ENCODE data around the gene TMEM132D.

TMEM132D gene

GRCh38 chr12:129790331-129790730 is 113.5 kb downstream of the TMEM132D start:
- no peaks in the 10 kb centered on the region for H3K27me3 ChIP-seq (ENCODE audit: control insufficient read depth in 1 of 2, insufficient read depth in 2 of 2, low read length in 2 of 2)
- H3K36me3 ChIP-seq (ENCODE audit: control insufficient read depth in 1 of 2, insufficient read depth in 2 of 2, low read length in 2 of 2): no peaks in the 10 kb centered on the region
- no peaks in the 10 kb centered on the region for H3K9me3 ChIP-seq (ENCODE audit: control insufficient read depth in 1 of 2, low read length in 2 of 2)
- H3K9ac ChIP-seq (ENCODE audit: low read depth in 1 of 2, low read length in 2 of 2): no peak overlapping the region
- H3K4me3 ChIP-seq (ENCODE audit: low read depth in 1 of 2, low read length in 2 of 2): no peak overlapping the region
- H3K27ac ChIP-seq (ENCODE audit: low read depth, low read length): no peak overlapping the region
- H3K4me1 ChIP-seq (ENCODE audit: control insufficient read depth in 1 of 2, insufficient read depth in 2 of 2, low read length in 2 of 2): no peaks in the 10 kb centered on the region

- no peak overlapping the region for H3K27ac ChIP-seq (ENCODE audit: low read depth, low read length)
- no peaks in the 10 kb centered on the region for H3K9me3 ChIP-seq (ENCODE audit: control insufficient read depth in 1 of 2, low read length in 2 of 2)
- no peak overlapping the region for H3K9ac ChIP-seq (ENCODE audit: low read depth in 1 of 2, low read length in 2 of 2)
- H3K27me3 ChIP-seq (ENCODE audit: control insufficient read depth in 1 of 2, insufficient read depth in 2 of 2, low read length in 2 of 2): no peaks in the 10 kb centered on the region
- no peaks in the 10 kb centered on the region for H3K36me3 ChIP-seq (ENCODE audit: control insufficient read depth in 1 of 2, insufficient read depth in 2 of 2, low read length in 2 of 2)
- H3K4me3 ChIP-seq (ENCODE audit: low read depth in 1 of 2, low read length in 2 of 2): no peak overlapping the region
- no peaks in the 10 kb centered on the region for H3K4me1 ChIP-seq (ENCODE audit: control insufficient read depth in 1 of 2, insufficient read depth in 2 of 2, low read length in 2 of 2)
Observed at GRCh38 chr12:129789921-129790320, 113.9 kb downstream of the TMEM132D start.

GRCh38 chr12:129788506-129789084 is 115.2 kb downstream of the TMEM132D start:
- no peak overlapping the region for H3K27ac ChIP-seq (ENCODE audit: low read depth, low read length)

GRCh38 chr12:129779989-129780388 is 123.8 kb downstream of the TMEM132D start:
- no peaks in the 10 kb centered on the region for H3K27me3 ChIP-seq (ENCODE audit: control insufficient read depth in 1 of 2, insufficient read depth in 2 of 2, low read length in 2 of 2)

More at GRCh38 chr12:129788506-129789084, 115.2 kb downstream of the TMEM132D start:
- Histone ChIP-seq H3K27me3 (ENCODE audit: control insufficient read depth in 1 of 2, insufficient read depth in 2 of 2, low read length in 2 of 2) (no peaks in the 10 kb centered on the region), H3K9ac (ENCODE audit: low read depth in 1 of 2, low read length in 2 of 2) (no peak overlapping the region), H3K9me3 (ENCODE audit: control insufficient read depth in 1 of 2, low read length in 2 of 2) (no peaks in the 10 kb centered on the region), H3K36me3 (ENCODE audit: control insufficient read depth in 1 of 2, insufficient read depth in 2 of 2, low read length in 2 of 2) (no peaks in the 10 kb centered on the region), H3K4me3 (ENCODE audit: low read depth in 1 of 2, low read length in 2 of 2) (no peak overlapping the region), H3K4me1 (ENCODE audit: control insufficient read depth in 1 of 2, insufficient read depth in 2 of 2, low read length in 2 of 2) (no peaks in the 10 kb centered on the region)

GRCh38 chr12:129779033-129779432 is 124.8 kb downstream of the TMEM132D start:
- Histone ChIP-seq H3K36me3 (ENCODE audit: control insufficient read depth in 1 of 2, insufficient read depth in 2 of 2, low read length in 2 of 2) (no peaks in the 10 kb centered on the region), H3K4me3 (ENCODE audit: low read depth in 1 of 2, low read length in 2 of 2) (no peak overlapping the region), H3K27ac (ENCODE audit: low read depth, low read length) (no peak overlapping the region), H3K4me1 (ENCODE audit: control insufficient read depth in 1 of 2, insufficient read depth in 2 of 2, low read length in 2 of 2) (no peaks in the 10 kb centered on the region), H3K9ac (ENCODE audit: low read depth in 1 of 2, low read length in 2 of 2) (no peak overlapping the region), H3K9me3 (ENCODE audit: control insufficient read depth in 1 of 2, low read length in 2 of 2) (no peaks in the 10 kb centered on the region), H3K27me3 (ENCODE audit: control insufficient read depth in 1 of 2, insufficient read depth in 2 of 2, low read length in 2 of 2) (no peaks in the 10 kb centered on the region)

More at GRCh38 chr12:129779989-129780388, 123.8 kb downstream of the TMEM132D start:
- no peak overlapping the region for H3K9ac ChIP-seq (ENCODE audit: low read depth in 1 of 2, low read length in 2 of 2)
- H3K4me1 ChIP-seq (ENCODE audit: control insufficient read depth in 1 of 2, insufficient read depth in 2 of 2, low read length in 2 of 2): no peaks in the 10 kb centered on the region
- H3K9me3 ChIP-seq (ENCODE audit: control insufficient read depth in 1 of 2, low read length in 2 of 2): no peaks in the 10 kb centered on the region
- H3K4me3 ChIP-seq (ENCODE audit: low read depth in 1 of 2, low read length in 2 of 2): no peak overlapping the region
- H3K27ac ChIP-seq (ENCODE audit: low read depth, low read length): no peak overlapping the region
- no peaks in the 10 kb centered on the region for H3K36me3 ChIP-seq (ENCODE audit: control insufficient read depth in 1 of 2, insufficient read depth in 2 of 2, low read length in 2 of 2)

- H3K4me3 ChIP-seq (ENCODE audit: low read depth in 1 of 2, low read length in 2 of 2): no peak overlapping the region
- no peak overlapping the region for H3K9ac ChIP-seq (ENCODE audit: low read depth in 1 of 2, low read length in 2 of 2)
- H3K27ac ChIP-seq (ENCODE audit: low read depth, low read length): no peak overlapping the region
- no peaks in the 10 kb centered on the region for H3K9me3 ChIP-seq (ENCODE audit: control insufficient read depth in 1 of 2, low read length in 2 of 2)
- no peaks in the 10 kb centered on the region for H3K36me3 ChIP-seq (ENCODE audit: control insufficient read depth in 1 of 2, insufficient read depth in 2 of 2, low read length in 2 of 2)
- H3K27me3 ChIP-seq (ENCODE audit: control insufficient read depth in 1 of 2, insufficient read depth in 2 of 2, low read length in 2 of 2): no peaks in the 10 kb centered on the region
- H3K4me1 ChIP-seq (ENCODE audit: control insufficient read depth in 1 of 2, insufficient read depth in 2 of 2, low read length in 2 of 2): no peaks in the 10 kb centered on the region
Observed at GRCh38 chr12:129776977-129777667, 126.7 kb downstream of the TMEM132D start.

GRCh38 chr12:129772501-129773493 is 131.0 kb downstream of the TMEM132D start:
- Histone ChIP-seq H3K27ac (ENCODE audit: low read depth, low read length) (no peak overlapping the region), H3K9ac (ENCODE audit: low read depth in 1 of 2, low read length in 2 of 2) (no peak overlapping the region), H3K4me1 (ENCODE audit: control insufficient read depth in 1 of 2, insufficient read depth in 2 of 2, low read length in 2 of 2) (no peaks in the 10 kb centered on the region), H3K36me3 (ENCODE audit: control insufficient read depth in 1 of 2, insufficient read depth in 2 of 2, low read length in 2 of 2) (no peaks in the 10 kb centered on the region), H3K4me3 (ENCODE audit: low read depth in 1 of 2, low read length in 2 of 2) (no peak overlapping the region), H3K27me3 (ENCODE audit: control insufficient read depth in 1 of 2, insufficient read depth in 2 of 2, low read length in 2 of 2) (no peaks in the 10 kb centered on the region), H3K9me3 (ENCODE audit: control insufficient read depth in 1 of 2, low read length in 2 of 2) (peaks cover 0 to 2% of the 10 kb centered on the region in 2 donors)

- H3K27ac ChIP-seq (ENCODE audit: low read depth, low read length): no peak overlapping the region
- no peaks in the 10 kb centered on the region for H3K4me1 ChIP-seq (ENCODE audit: control insufficient read depth in 1 of 2, insufficient read depth in 2 of 2, low read length in 2 of 2)
- H3K9ac ChIP-seq (ENCODE audit: low read depth in 1 of 2, low read length in 2 of 2): no peak overlapping the region
- H3K4me3 ChIP-seq (ENCODE audit: low read depth in 1 of 2, low read length in 2 of 2): no peak overlapping the region
- H3K27me3 ChIP-seq (ENCODE audit: control insufficient read depth in 1 of 2, insufficient read depth in 2 of 2, low read length in 2 of 2): no peaks in the 10 kb centered on the region
- H3K36me3 ChIP-seq (ENCODE audit: control insufficient read depth in 1 of 2, insufficient read depth in 2 of 2, low read length in 2 of 2): no peaks in the 10 kb centered on the region
- H3K9me3 ChIP-seq (ENCODE audit: control insufficient read depth in 1 of 2, low read length in 2 of 2): peaks cover 0 to 4% of the 10 kb centered on the region in 2 donors
Observed at GRCh38 chr12:129771238-129771637, 132.6 kb downstream of the TMEM132D start.

- Histone ChIP-seq H3K9me3 (ENCODE audit: control insufficient read depth in 1 of 2, low read length in 2 of 2) (peaks cover 6 to 7% of the 10 kb centered on the region in 2 donors), H3K4me3 (ENCODE audit: low read depth in 1 of 2, low read length in 2 of 2) (no peak overlapping the region), H3K27ac (ENCODE audit: low read depth, low read length) (no peak overlapping the region), H3K9ac (ENCODE audit: low read depth in 1 of 2, low read length in 2 of 2) (no peak overlapping the region), H3K36me3 (ENCODE audit: control insufficient read depth in 1 of 2, insufficient read depth in 2 of 2, low read length in 2 of 2) (no peaks in the 10 kb centered on the region), H3K27me3 (ENCODE audit: control insufficient read depth in 1 of 2, insufficient read depth in 2 of 2, low read length in 2 of 2) (no peaks in the 10 kb centered on the region), H3K4me1 (ENCODE audit: control insufficient read depth in 1 of 2, insufficient read depth in 2 of 2, low read length in 2 of 2) (no peaks in the 10 kb centered on the region)
Observed at GRCh38 chr12:129765719-129766118, 138.1 kb downstream of the TMEM132D start.

GRCh38 chr12:129762436-129762835 is 141.4 kb downstream of the TMEM132D start:
- Histone ChIP-seq H3K27me3 (ENCODE audit: control insufficient read depth in 1 of 2, insufficient read depth in 2 of 2, low read length in 2 of 2) (no peaks in the 10 kb centered on the region), H3K36me3 (ENCODE audit: control insufficient read depth in 1 of 2, insufficient read depth in 2 of 2, low read length in 2 of 2) (no peaks in the 10 kb centered on the region)

More at GRCh38 chr12:129762436-129762835, 141.4 kb downstream of the TMEM132D start:
- no peak overlapping the region for H3K27ac ChIP-seq (ENCODE audit: low read depth, low read length)
- H3K9ac ChIP-seq (ENCODE audit: low read depth in 1 of 2, low read length in 2 of 2): no peak overlapping the region
- H3K4me3 ChIP-seq (ENCODE audit: low read depth in 1 of 2, low read length in 2 of 2): no peak overlapping the region
- H3K9me3 ChIP-seq (ENCODE audit: control insufficient read depth in 1 of 2, low read length in 2 of 2): peaks cover 6 to 7% of the 10 kb centered on the region in 2 donors
- no peaks in the 10 kb centered on the region for H3K4me1 ChIP-seq (ENCODE audit: control insufficient read depth in 1 of 2, insufficient read depth in 2 of 2, low read length in 2 of 2)
